Measurements from ENCODE around the gene UMODL1.

UMODL1 gene

DNA sequence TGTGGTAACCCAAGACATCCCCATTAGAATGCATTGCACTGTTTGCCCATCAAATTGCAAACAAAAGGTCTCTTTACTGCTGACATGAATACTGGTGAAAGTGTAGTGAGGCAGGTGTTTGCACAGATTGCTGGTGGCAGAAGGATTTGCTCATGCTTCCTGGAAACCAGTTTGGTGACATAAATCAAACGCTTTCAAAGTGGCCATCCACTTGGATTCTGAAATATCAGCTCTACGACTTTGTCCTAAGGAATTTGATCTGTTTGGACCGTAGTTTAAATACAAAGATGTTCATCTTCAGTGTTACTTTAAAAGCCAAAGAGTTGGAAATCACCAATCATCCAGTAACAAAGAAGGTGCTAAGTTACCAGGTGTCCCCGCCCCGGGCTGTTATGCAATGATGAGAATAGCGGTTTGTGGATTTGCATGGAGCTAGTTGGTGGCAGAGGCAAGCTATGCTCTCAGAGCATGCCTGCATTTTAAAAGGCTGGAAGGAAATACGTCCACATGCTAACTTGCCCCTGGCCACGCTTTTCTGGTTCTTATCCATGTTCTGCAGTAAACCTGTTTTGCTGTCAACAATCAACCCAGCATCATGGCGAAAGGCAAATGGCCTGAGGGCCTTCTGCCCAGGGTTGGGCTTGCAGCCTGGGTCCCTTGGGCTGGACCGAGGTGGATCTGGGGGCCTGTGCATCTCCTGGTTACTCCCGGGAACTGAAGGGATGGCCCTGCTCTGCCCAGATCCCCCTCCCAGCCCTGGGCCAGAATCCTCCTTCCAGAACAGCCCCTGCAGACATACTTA lies 49.2 kb downstream of the UMODL1 start:
- DNase-seq = peak; percentile 85 to 93
- Histone ChIP-seq H3K79me2 (ENCODE audit: control insufficient read depth, insufficient read depth, low read length, poor library complexity) (no peaks in the 10 kb centered on the region), H3K9me3 (ENCODE audit: insufficient read depth, low read depth, low read length) (peaks cover 4% of the 10 kb centered on the region), H3K14ac (ENCODE audit: low read length) (no peak overlapping the region), H3K4ac (ENCODE audit: low read depth, low read length) (no peak overlapping the region), H3K9ac (ENCODE audit: low read length) (no peak overlapping the region), H3K79me1 (ENCODE audit: low read length) (no peaks in the 10 kb centered on the region), H3K4me2 (ENCODE audit: low read length) (no peak overlapping the region), H3K27ac (ENCODE audit: low read depth, low read length) (no peak overlapping the region), H3K27me3 (ENCODE audit: insufficient read depth, low read length) (no peaks in the 10 kb centered on the region), H2BK5ac (ENCODE audit: low read depth, low read length, poor library complexity) (no peak overlapping the region), H3K4me1 (ENCODE audit: control insufficient read depth in 1 of 2, insufficient read depth in 2 of 2, low read length in 2 of 2) (peaks cover 3 to 4% of the 10 kb centered on the region in 2 experiments), H4K8ac (ENCODE audit: low read depth, low read length) (no peak overlapping the region), H3K18ac (ENCODE audit: low read length) (no peak overlapping the region), H2BK120ac (ENCODE audit: insufficient read depth, low read length, poor library complexity) (no peak overlapping the region), H3K4me3 (ENCODE audit: low read depth, low read length) (no peak overlapping the region), H4K12ac (ENCODE audit: low read depth, low read length) (no peak overlapping the region), H3K36me3 (ENCODE audit: control insufficient read depth in 1 of 2, insufficient read depth in 2 of 2, low read length in 2 of 2) (no peaks in the 10 kb centered on the region), H4K91ac (ENCODE audit: low read depth, low read length) (no peak overlapping the region), H2AK5ac (ENCODE audit: low read length) (no peak overlapping the region), H2BK12ac (ENCODE audit: low read length) (no peak overlapping the region), H2AFZ (ENCODE audit: insufficient read depth, low read length, poor library complexity) (no peak overlapping the region), H3K23ac (ENCODE audit: low read length) (no peak overlapping the region)
- WGBS (ENCODE audit: extremely low coverage, insufficient coverage, insufficient read length) = no CpG with 5 or more reads among the region's 11 CpGs

DNA sequence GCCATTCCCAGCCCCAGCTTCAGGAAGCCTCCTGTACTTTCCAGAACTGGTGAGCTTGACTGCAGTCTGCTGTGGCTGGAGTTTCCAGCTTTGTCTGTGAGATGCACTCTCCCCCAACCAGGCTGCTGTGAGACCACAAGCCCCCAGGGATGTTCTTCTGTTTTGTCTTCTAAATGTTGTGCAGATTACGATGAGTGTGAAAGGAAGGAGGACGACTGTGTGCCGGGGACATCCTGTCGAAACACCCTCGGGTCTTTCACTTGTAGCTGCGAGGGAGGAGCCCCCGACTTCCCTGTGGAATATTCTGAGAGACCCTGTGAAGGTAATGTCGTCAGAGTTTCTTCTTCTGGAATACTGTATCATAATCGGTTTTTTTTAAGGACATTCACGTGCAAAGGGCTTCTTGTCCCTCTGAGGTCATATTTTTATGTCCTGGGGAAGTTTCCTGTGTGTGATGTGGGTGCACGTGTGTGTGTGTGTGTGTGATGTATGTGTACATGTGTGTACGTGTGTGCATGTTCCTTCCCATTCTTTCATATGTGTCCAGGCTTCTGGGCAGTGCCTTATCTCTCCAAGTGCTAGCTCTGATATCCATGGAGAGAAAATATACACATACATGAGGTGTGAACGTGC lies 49.9 kb downstream of the UMODL1 start:
- no peak overlapping the region for H3K18ac ChIP-seq (ENCODE audit: low read length)
- no peaks in the 10 kb centered on the region for H3K79me1 ChIP-seq (ENCODE audit: low read length)
- no peak overlapping the region for H3K4me2 ChIP-seq (ENCODE audit: low read length)
- no peak overlapping the region for H2AK5ac ChIP-seq (ENCODE audit: low read length)
- no peak overlapping the region for H4K91ac ChIP-seq (ENCODE audit: low read depth, low read length)
- no CpG with 5 or more reads among the region's 13 CpGs for WGBS (ENCODE audit: extremely low coverage, insufficient coverage, insufficient read length)
- H3K4ac ChIP-seq (ENCODE audit: low read depth, low read length) = no peak overlapping the region
- no peak overlapping the region for H4K8ac ChIP-seq (ENCODE audit: low read depth, low read length)
- no peak overlapping the region for H2AFZ ChIP-seq (ENCODE audit: insufficient read depth, low read length, poor library complexity)
- no peaks in the 10 kb centered on the region for H3K27me3 ChIP-seq (ENCODE audit: insufficient read depth, low read length)
- H2BK12ac ChIP-seq (ENCODE audit: low read length) = no peak overlapping the region
- H3K79me2 ChIP-seq (ENCODE audit: control insufficient read depth, insufficient read depth, low read length, poor library complexity) = no peaks in the 10 kb centered on the region
- H3K36me3 ChIP-seq (ENCODE audit: control insufficient read depth in 1 of 2, insufficient read depth in 2 of 2, low read length in 2 of 2) = no peaks in the 10 kb centered on the region
- H3K14ac ChIP-seq (ENCODE audit: low read length) = no peak overlapping the region
- DNase-seq = no peak
- H2BK5ac ChIP-seq (ENCODE audit: low read depth, low read length, poor library complexity) = no peak overlapping the region
- peaks cover 4% of the 10 kb centered on the region for H3K9me3 ChIP-seq (ENCODE audit: insufficient read depth, low read depth, low read length)
- H4K12ac ChIP-seq (ENCODE audit: low read depth, low read length) = no peak overlapping the region
- peaks cover 3 to 4% of the 10 kb centered on the region in 2 experiments for H3K4me1 ChIP-seq (ENCODE audit: control insufficient read depth in 1 of 2, insufficient read depth in 2 of 2, low read length in 2 of 2)
- H3K23ac ChIP-seq (ENCODE audit: low read length) = no peak overlapping the region
- H3K4me3 ChIP-seq (ENCODE audit: low read depth, low read length) = no peak overlapping the region
- H2BK120ac ChIP-seq (ENCODE audit: insufficient read depth, low read length, poor library complexity) = no peak overlapping the region
- no peak overlapping the region for H3K27ac ChIP-seq (ENCODE audit: low read depth, low read length)
- no peak overlapping the region for H3K9ac ChIP-seq (ENCODE audit: low read length)

- H3K4me1 ChIP-seq (ENCODE audit: control insufficient read depth in 1 of 2, insufficient read depth in 2 of 2, low read length in 2 of 2) = peaks cover 3 to 4% of the 10 kb centered on the region in 2 experiments
- WGBS (ENCODE audit: extremely low coverage, insufficient coverage, insufficient read length) = no CpG with 5 or more reads among the region's 4 CpGs
- H2BK120ac ChIP-seq (ENCODE audit: insufficient read depth, low read length, poor library complexity) = no peak overlapping the region
- no peak overlapping the region for H3K18ac ChIP-seq (ENCODE audit: low read length)
- no peak overlapping the region for H3K4ac ChIP-seq (ENCODE audit: low read depth, low read length)
- H3K27ac ChIP-seq (ENCODE audit: low read depth, low read length) = no peak overlapping the region
- H3K23ac ChIP-seq (ENCODE audit: low read length) = no peak overlapping the region
- H2AFZ ChIP-seq (ENCODE audit: insufficient read depth, low read length, poor library complexity) = no peak overlapping the region
- no peak overlapping the region for H2BK12ac ChIP-seq (ENCODE audit: low read length)
- H3K79me1 ChIP-seq (ENCODE audit: low read length) = no peaks in the 10 kb centered on the region
- no peak overlapping the region for H3K4me3 ChIP-seq (ENCODE audit: low read depth, low read length)
- H3K14ac ChIP-seq (ENCODE audit: low read length) = no peak overlapping the region
- no peak overlapping the region for H4K12ac ChIP-seq (ENCODE audit: low read depth, low read length)
- H2AK5ac ChIP-seq (ENCODE audit: low read length) = no peak overlapping the region
- H4K8ac ChIP-seq (ENCODE audit: low read depth, low read length) = no peak overlapping the region
- H4K91ac ChIP-seq (ENCODE audit: low read depth, low read length) = no peak overlapping the region
- no peak overlapping the region for H2BK5ac ChIP-seq (ENCODE audit: low read depth, low read length, poor library complexity)
- H3K9me3 ChIP-seq (ENCODE audit: insufficient read depth, low read depth, low read length) = peaks cover 4% of the 10 kb centered on the region
- no peak for DNase-seq
- no peak overlapping the region for H3K9ac ChIP-seq (ENCODE audit: low read length)
- no peak overlapping the region for H3K4me2 ChIP-seq (ENCODE audit: low read length)
- H3K36me3 ChIP-seq (ENCODE audit: control insufficient read depth in 1 of 2, insufficient read depth in 2 of 2, low read length in 2 of 2) = no peaks in the 10 kb centered on the region
- H3K79me2 ChIP-seq (ENCODE audit: control insufficient read depth, insufficient read depth, low read length, poor library complexity) = no peaks in the 10 kb centered on the region
- H3K27me3 ChIP-seq (ENCODE audit: insufficient read depth, low read length) = no peaks in the 10 kb centered on the region
Observed at GRCh38 chr21:42121794-42122193, 50.7 kb downstream of the UMODL1 start.

DNA sequence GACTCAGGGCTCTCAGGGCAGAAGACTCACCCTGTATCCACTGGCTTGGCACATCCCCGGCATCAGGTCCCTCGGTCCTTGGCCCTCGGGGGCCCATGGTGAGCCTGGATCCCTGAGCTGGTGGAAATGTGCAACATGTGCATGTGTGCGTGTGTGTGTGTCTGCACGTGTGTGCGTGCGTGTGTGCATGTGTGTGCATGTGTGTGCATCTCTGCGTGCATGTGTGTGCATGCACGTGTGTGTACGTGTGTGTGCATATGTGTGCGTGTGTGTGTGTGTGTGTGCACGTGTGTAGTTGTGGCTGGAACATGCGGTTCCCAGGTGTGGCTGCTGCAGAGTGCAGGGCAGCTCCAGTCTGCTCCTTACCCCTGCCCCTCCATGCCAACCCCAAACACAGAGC lies 51.3 kb downstream of the UMODL1 start:
- H3K4me3 ChIP-seq (ENCODE audit: low read depth, low read length) = peak overlapping the region; percentile 33
- no peak overlapping the region for H3K4me2 ChIP-seq (ENCODE audit: low read length)
- H3K79me1 ChIP-seq (ENCODE audit: low read length) = no peaks in the 10 kb centered on the region
- peaks cover 3 to 4% of the 10 kb centered on the region in 2 experiments for H3K4me1 ChIP-seq (ENCODE audit: control insufficient read depth in 1 of 2, insufficient read depth in 2 of 2, low read length in 2 of 2)
- no peak overlapping the region for H3K14ac ChIP-seq (ENCODE audit: low read length)
- H4K8ac ChIP-seq (ENCODE audit: low read depth, low read length) = no peak overlapping the region
- H3K18ac ChIP-seq (ENCODE audit: low read length) = no peak overlapping the region
- H2AFZ ChIP-seq (ENCODE audit: insufficient read depth, low read length, poor library complexity) = no peak overlapping the region
- no peak overlapping the region for H2BK120ac ChIP-seq (ENCODE audit: insufficient read depth, low read length, poor library complexity)
- H4K91ac ChIP-seq (ENCODE audit: low read depth, low read length) = no peak overlapping the region
- no peak overlapping the region for H3K27ac ChIP-seq (ENCODE audit: low read depth, low read length)
- H3K36me3 ChIP-seq (ENCODE audit: control insufficient read depth in 1 of 2, insufficient read depth in 2 of 2, low read length in 2 of 2) = no peaks in the 10 kb centered on the region
- H2BK5ac ChIP-seq (ENCODE audit: low read depth, low read length, poor library complexity) = no peak overlapping the region
- DNase-seq = no peak
- no peak overlapping the region for H3K23ac ChIP-seq (ENCODE audit: low read length)
- H3K4ac ChIP-seq (ENCODE audit: low read depth, low read length) = no peak overlapping the region
- no peak overlapping the region for H3K9ac ChIP-seq (ENCODE audit: low read length)
- H2BK12ac ChIP-seq (ENCODE audit: low read length) = no peak overlapping the region
- H3K9me3 ChIP-seq (ENCODE audit: insufficient read depth, low read depth, low read length) = peaks cover 5% of the 10 kb centered on the region
- no peak overlapping the region for H4K12ac ChIP-seq (ENCODE audit: low read depth, low read length)
- no peaks in the 10 kb centered on the region for H3K27me3 ChIP-seq (ENCODE audit: insufficient read depth, low read length)
- H2AK5ac ChIP-seq (ENCODE audit: low read length) = no peak overlapping the region
- no CpG with 5 or more reads among the region's 13 CpGs for WGBS (ENCODE audit: extremely low coverage, insufficient coverage, insufficient read length)
- no peaks in the 10 kb centered on the region for H3K79me2 ChIP-seq (ENCODE audit: control insufficient read depth, insufficient read depth, low read length, poor library complexity)

All from trophoblast cell (in vitro differentiated cells and primary cell).